ENCODE results near the gene CFAP73.

CFAP73 gene

DNA sequence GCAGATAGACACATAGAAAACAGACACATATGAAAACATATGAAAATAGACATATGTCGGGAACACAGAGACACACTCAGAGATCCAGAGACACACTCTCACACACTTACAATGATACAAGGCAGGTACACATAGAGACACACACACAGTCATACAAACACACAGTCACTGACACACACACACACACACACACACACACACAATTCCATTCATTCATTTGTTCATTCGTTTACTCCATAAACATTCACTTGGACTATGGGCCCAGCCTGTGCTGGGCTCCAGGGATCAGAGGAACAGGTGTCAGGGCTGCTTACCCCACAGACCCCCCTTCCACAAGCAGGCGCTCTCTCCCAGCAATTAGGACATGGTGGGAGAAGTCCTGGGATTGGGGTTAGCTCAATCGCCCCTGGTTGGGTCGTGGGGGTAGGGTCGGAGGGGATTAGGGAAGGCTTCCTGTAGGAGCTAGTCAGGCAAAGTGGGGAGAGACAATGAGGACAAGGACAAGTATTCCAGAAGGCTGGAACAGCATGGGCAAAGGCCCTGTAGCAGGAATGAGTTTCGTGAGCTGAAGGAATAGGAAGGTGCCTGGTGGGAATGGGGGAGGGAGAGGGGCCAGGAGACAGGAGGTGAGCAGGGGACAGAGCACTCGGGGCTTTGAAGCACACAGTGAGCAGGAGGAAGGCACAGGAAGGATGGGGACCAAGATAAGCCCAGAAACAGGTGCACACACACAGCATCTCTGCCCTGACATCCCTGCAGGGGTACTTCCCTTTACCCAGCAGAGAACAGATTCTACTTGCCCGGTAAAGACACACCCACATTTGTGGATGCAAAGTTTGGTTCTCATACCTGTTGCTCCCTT, 20.5 kb upstream of the CFAP73 start:
- TF ChIP-seq, protein P1, sequence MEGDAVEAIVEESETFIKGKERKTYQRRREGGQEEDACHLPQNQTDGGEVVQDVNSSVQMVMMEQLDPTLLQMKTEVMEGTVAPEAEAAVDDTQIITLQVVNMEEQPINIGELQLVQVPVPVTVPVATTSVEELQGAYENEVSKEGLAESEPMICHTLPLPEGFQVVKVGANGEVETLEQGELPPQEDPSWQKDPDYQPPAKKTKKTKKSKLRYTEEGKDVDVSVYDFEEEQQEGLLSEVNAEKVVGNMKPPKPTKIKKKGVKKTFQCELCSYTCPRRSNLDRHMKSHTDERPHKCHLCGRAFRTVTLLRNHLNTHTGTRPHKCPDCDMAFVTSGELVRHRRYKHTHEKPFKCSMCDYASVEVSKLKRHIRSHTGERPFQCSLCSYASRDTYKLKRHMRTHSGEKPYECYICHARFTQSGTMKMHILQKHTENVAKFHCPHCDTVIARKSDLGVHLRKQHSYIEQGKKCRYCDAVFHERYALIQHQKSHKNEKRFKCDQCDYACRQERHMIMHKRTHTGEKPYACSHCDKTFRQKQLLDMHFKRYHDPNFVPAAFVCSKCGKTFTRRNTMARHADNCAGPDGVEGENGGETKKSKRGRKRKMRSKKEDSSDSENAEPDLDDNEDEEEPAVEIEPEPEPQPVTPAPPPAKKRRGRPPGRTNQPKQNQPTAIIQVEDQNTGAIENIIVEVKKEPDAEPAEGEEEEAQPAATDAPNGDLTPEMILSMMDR (IDR thresholded peaks at IDR 0.05) = no peak

DNA sequence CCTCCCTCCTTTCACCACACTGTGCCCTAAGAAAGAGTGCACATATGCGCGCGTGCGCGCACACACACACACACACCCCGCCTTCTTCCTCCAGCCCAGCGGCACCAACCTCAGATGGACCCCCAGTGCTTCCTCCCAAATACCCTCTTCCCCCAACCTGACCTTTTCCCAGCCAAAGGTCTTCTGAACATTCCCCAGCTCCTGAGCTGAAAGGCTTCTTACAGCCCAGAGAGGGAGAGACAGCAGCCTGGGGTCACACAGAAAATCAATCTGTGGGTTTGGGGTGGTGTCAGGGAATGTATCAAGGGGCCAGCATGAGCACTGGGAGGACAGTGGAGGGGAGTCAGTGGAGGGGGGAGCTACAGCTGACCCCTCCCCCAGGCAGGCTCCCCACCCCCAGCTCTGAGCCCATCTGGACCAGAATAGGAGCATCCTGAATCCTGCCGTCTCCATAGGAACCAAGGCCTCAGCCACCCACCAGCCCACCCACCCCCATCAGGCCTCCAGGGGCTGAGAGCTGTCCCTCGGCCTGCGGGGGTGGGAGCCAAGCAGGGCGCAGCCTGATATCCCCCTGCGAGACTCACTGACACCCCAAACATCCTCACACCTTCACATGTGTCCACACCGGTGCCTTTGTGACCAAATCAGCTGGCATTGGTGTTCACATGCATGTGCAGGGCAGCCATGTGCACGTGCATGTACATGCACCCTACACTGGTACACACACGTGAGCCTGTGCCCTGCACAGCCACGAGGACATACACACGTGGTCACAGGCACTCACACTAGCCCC, 19.7 kb upstream of the CFAP73 start:
- TF ChIP-seq, protein P1 (IDR thresholded peaks at IDR 0.05) = no peak

DNA sequence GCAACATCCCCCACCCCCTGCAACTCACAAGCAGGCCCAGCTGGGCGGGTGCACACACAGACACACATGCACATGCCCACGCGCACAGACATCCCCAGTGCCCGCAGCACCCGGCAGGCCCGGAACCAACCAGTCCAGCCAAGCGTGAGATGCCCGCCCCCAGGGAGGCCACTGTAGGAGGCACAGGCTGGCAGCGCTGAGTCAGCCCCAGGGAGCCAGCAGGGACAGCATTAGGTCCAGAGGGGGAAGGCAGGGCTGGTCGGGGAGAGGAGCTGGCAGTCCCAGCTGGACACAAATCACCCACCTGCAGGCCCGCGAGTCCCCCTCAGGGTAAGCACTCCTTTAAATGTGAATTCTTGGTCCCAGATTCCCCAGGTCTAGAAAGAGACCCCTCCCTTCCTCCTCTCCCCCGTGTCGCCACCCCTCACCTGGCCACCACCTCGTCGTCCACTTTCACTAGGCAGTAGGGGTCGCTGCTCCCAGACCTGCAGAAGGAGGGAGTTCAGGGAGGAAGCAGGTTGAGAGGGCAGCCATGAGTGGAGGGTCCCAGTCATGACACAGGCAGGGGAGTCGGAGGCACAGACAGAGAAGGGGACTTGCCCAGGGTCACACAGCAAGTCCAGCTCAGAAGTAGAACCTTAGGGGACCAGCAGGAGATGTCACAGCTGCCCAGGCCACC, 18.9 kb upstream of the CFAP73 start:
- TF ChIP-seq, protein P1 (IDR thresholded peaks at IDR 0.05) = no peak

DNA sequence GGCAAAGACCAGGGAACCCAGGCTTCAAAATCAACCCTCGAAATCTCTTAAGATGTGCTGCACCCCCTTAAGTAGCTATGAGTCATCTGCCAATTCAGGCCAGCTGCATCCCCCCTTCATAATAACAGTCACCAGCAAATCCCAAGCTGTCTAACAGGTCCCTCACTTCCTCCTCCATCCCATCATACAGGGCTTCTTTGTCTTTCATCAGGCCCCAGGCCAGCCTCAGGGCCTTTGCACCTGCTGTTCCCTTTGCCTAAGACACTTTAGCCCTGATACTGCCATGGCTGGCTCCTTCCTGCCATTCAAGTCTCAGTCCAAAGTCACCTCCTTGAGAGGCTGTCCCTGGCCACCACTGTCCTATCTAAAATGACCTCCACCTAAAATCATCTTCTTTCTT, 18.0 kb upstream of the CFAP73 start:
- TF ChIP-seq, protein P1 (IDR thresholded peaks at IDR 0.05) = no peak

DNA sequence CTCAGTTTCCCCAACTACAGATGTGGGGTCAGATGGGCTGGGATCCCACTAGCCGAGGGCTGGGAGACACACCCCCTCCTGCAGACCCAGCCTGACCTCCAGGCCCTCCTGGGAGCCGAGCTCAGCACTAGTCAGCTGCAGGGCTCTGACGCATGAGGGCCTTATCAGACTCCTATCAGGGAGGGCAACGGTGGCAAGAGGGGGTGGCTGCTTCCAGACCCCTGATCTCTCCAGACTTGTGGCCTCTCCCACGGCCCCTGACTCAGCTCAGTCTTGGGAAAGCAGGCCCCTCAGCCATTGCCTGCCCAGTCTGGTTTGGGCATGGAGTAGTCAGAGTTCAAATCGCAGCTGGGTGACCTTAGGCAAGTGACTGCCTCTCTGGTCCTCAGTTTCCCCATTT, 16.5 kb upstream of the CFAP73 start:
- TF ChIP-seq, protein P1 (IDR thresholded peaks at IDR 0.05) = no peak

DNA sequence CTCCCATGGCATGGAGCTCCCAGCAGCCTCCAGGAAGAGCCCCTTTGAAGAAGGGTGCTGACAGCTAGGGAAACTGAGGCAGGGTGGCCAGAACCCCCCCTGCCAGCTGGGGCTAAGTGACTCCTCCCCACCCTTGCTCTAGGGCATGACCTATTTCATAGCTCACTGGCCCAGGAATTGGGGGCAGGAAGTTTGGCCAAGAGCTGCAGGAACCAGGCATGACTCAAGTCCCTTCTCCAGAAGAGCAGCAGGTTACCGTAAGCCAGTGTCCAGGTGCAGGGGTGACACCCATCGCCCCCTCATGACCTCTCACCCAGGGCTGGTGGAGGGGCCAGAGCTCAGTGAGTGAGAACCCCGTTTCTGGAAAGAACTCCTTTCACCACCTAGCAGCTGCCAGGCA, 15.9 kb upstream of the CFAP73 start:
- TF ChIP-seq, protein P1 (IDR thresholded peaks at IDR 0.05) = no peak

DNA sequence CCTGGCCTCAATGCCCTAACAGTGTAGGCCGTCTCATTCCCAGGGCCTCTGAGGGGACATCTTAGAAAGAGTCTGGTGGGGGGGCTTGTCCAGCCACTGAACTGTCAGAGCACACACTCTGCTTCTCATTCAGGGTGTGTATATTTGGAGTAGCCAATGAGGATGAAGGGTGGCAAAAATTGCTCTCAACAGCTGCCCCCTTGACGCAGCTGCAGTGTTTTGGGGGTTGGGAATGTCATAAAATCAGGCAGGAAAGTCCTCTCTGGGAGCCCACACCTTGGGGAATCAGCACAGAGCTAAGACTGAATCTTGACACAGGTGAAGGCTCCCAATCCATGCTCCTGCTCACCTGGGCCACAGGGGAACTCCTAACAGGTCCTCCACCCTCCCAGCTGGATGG, 15.5 kb upstream of the CFAP73 start:
- TF ChIP-seq, protein P1 (IDR thresholded peaks at IDR 0.05) = no peak

Measured in LNCAP (cell line).